IPS-18c (cell line): Measurements from ENCODE around the gene INO80E.
"Not testable (repeated sequence)": the region's sequence is repeated elsewhere in the genome, so short reads cannot be mapped to it uniquely, and the experiment has no call there.

Source experiments
- H3K4me3 ChIP-seq: 2 replicates; pipeline ENCODE4 v1.7.0; 2013; ENCODE audit warnings: low read depth, mild to moderate bottlenecking, low read length, moderate library complexity; ENCODE audit not compliant: insufficient read depth
- H3K9me3 ChIP-seq: one replicate; pipeline ENCODE4 v1.6.1; 2013; ENCODE audit warnings: mild to moderate bottlenecking, low read length, moderate library complexity; ENCODE audit not compliant: control insufficient read depth, insufficient read depth

The INO80E gene, protein sequence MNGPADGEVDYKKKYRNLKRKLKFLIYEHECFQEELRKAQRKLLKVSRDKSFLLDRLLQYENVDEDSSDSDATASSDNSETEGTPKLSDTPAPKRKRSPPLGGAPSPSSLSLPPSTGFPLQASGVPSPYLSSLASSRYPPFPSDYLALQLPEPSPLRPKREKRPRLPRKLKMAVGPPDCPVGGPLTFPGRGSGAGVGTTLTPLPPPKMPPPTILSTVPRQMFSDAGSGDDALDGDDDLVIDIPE

DNA sequence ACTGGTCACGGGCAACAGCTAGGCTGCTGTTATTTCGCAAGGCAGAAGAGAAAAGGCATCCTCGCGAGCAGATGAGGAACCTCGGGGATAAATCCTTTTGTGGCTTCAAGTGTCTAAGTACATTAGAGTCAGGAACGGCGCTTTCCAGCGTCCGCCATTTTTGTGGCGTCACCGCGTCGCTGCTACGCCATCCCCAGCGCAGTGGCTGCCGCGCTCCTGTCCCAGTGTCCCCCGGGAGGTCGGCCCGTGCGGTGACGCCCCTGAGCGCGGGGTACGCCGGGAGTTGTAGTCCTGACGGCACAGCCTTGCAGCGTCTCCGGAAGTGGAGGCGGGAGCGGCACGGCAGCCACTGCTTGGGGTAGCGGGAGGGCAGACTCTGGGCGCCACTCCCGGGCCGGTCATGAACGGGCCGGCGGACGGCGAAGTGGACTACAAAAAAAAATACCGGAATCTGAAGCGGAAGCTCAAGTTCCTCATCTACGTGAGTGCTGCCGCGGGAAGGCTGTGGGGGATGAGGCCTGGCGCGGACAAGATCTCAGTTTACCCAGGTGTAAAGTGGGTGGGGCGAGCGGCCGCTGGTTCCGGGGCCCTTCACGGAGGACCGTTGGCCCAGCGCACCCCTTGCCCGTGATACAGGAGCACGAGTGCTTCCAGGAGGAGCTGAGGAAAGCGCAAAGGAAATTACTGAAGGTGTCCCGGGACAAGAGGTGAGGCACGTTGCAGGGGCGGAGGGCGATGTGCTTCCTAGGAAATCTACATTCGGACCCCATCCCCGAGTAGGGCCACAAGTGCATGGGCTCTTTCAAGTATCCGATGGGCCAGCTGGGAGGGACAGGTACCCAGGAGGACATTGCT is at the start of gene INO80E:
Gene INO80E (plus strand): TSS at position 331 of the 855 bp plus-strand sequence. CDS start 70 bp downstream, at position 401.
- Histone ChIP-seq H3K4me3 (peak within 1 kb of the TSS; percentile 99), H3K9me3 (no peaks in the 10 kb centered on the region)

DNA sequence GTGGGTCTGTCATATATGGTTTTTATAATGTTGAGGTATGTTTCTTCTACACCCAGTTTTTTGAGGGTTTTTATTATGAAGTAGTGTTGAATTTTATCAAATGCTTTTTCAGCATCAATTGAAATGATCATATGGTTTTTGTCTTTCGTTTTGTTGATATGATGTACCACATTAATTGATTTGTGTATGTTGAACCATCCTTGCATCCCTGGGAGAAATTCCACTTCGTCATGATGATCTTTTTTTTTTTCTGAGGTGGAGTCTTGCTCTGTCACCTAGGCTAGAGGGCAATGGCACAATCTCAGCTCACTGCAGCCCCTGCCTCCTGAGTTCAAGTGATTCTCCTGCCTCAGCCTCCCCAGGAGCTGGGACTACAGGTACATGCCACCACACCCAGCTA is 48.1 kb upstream of the INO80E start:
- no peak overlapping the region for H3K4me3 ChIP-seq

DNA sequence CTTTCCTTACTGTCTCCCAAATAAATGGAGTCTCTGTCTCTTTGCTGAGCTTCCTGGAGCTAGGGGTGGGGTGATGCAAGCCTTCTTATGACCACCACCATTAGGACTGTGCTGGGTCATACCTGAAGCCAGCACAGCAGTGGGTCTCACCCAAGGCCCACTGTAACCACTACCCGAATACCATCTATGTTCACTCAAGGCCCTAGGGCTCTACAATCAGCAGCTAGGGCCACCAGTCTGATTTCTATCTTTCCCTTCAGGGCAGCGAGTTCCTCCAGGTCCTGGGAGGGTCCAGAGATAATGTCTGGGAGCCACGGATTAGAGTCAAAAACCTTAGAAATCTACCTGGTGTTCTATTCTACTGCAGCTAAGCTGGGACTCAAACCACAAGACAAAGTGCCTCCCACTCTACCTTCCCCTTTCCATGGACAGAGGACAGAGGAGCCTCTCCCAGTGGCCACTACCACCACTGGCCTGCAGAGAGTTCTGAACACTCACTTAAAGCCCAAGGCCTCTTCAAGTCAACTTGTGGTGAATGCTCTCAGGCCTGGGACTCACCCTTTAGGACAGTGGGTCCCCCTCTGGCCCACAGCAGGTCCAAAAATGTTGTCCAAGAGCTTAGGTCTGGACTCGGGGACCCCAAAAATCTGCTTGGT is 45.1 kb upstream of the INO80E start:
- Histone ChIP-seq H3K4me3 (no peak overlapping the region), H3K9me3 (no peaks in the 10 kb centered on the region)

More for the DNA sequence above, 48.1 kb upstream of the INO80E start:
- H3K9me3 ChIP-seq: no peaks in the 10 kb centered on the region

DNA sequence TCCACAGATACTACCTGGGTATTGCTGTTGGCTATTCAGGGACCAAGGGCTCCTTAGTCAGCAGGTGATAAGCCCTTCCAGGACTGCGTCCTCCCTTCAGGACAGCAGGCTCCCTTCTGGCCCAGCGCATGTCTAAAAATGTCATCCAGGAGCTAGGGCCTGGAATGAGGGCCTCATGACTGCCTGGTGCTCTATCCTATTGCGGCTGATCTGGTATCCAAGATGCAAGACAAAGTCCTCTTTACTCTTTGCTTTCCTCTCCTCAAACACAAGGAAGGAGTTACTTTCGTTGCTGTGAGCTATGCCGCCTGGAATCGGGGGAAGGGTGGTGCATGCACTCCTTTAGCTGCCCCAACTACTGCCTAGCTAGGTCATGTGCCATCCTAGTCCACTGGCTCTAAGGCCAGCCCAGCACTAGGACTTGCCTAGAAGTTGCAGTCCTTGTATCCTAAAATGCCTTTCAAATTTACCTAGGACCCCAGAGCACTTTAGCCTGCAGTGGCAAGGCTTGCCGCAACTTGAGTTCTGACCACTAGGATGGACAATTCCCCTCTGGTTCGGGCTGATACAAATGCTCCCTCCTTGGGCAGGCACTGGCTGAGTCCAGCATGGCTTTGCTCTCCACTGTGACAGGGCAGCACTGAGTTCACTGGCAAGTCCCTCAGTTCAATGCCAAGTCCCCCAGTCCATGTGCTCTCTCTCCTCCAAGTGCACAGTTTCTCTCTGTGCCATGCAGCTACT is 44.2 kb upstream of the INO80E start:
- no peaks in the 10 kb centered on the region for H3K9me3 ChIP-seq
- H3K4me3 ChIP-seq: no peak overlapping the region

DNA sequence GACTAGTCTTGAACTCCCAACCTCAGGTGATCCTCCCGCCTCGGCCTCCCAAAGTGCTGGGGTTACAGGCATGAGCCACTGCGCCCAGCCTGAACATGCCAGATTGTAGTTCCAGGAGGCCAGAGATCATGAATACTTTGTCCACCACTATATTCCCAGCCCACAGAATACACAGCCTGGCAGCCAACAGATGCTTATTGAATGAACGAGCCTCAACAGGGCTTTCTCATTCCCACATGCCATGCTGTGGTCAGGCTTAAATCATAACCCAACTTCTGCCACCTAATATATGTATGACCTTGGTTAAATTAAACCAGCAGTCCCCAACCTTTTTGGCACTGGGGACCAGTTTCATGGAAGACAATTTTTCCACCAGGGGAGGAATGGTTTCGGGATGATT is 37.3 kb upstream of the INO80E start:
- H3K4me3 ChIP-seq: no peak overlapping the region
- H3K9me3 ChIP-seq: no peaks in the 10 kb centered on the region

DNA sequence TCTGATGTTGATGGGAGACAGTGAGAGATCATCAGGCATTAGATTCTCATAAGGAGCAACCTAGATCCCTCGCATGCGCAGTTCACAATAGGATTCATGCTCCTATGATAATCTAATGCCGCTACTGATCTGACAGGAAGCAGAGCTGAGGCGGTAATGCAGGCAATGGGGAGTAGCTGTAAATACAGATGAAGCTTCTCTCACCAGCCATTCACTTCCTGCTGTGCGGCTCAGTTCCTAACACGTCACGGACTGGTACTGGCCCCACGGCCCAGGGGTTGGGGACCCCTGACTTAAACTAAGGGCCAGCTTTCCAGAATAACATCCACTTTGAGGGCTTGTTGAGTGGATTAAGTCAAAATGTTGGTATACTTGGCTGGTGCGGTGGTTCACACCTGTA is 36.7 kb upstream of the INO80E start:
- no peaks in the 10 kb centered on the region for H3K9me3 ChIP-seq
- no peak overlapping the region for H3K4me3 ChIP-seq

DNA sequence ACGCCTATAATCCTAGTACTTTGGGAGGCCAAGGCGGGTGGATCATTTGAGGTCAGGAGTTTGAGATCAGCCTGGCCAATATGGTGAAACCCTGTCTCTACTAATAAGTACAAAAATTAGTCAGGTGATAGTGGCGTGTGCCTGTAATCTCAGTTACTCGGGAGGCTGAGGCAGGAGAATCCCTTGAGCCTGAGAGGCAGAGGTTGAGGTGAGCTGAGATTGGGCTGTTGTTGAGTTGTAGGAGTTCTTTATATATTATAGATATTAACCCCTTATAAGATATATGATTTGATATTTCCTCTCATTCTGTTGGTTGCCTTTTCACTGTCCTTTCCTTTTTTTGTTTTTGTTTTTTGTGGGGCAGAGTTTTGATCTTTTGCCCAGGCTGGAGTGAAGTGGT is 36.2 kb upstream of the INO80E start:
- H3K9me3 ChIP-seq, H3K4me3 ChIP-seq: not testable (repeated sequence)

DNA sequence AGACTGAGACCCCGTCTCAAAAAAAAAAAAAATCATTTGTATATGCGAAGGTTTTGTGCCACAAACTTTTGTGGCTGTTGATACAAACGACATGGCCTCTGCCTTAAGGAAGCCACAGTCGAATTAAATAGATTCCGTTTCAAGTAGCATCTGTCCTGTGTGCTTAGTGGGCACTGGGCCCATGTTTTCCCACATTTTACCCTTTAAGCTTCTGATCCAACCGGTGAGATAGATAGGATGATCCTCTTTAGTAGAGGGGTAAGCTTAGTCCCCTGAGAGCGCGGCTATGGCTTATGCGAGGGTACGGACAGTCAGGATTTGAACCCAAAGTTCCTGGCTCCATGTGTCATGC is 34.9 kb upstream of the INO80E start:
- H3K9me3 ChIP-seq: no peaks in the 10 kb centered on the region
- peak overlapping the region; percentile 84 for H3K4me3 ChIP-seq

DNA sequence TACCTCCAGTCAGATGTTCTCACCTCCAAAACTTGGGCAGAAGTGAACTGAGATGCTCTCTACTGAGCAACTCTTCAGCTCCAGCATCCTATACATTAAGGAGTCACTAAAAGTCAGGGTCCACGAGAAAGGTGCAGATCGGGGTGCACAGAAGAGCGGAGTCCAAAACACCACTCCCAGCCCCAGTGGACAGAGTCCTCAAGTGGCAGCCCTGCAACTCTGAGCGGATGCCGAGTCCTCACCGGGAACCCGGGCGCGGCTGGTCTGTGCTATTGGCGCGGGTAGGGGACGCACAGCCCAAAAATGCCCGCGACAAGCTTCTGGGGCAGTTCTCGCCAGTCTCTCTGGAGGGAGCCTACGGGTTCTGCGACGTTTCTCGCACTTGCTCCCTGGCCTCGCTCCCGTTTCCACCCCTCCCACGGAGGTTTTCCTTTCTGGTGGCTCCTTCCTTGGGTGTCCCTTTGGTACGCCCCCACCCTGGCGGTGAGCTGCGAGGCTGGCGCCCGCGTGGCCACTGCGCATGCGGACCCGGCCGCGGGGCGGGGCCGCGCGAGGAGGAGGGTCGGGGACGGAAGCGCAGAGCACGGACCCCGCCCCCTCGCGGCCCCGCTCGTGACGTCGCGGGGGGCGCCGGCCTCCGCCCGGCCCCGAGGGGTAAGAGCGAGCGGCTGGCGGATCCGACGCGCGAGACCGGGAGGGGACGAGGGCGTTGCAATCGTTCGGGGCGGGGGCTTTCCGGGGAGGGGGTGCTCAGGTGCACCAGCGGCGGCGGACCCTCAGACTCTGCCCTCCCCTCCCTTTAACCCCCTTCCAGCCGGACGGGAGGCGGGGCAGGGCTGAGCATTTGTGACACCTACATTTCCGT is 34.3 kb upstream of the INO80E start, which contains the start of gene TMEM219:
Gene TMEM219 (plus strand): TSS at position 601 of the 865 bp plus-strand sequence. CDS start 1,065 bp downstream, outside the sequence.
- Histone ChIP-seq H3K4me3 (peak within 1 kb of the TSS; percentile 84), H3K9me3 (no peaks in the 10 kb centered on the region)

DNA sequence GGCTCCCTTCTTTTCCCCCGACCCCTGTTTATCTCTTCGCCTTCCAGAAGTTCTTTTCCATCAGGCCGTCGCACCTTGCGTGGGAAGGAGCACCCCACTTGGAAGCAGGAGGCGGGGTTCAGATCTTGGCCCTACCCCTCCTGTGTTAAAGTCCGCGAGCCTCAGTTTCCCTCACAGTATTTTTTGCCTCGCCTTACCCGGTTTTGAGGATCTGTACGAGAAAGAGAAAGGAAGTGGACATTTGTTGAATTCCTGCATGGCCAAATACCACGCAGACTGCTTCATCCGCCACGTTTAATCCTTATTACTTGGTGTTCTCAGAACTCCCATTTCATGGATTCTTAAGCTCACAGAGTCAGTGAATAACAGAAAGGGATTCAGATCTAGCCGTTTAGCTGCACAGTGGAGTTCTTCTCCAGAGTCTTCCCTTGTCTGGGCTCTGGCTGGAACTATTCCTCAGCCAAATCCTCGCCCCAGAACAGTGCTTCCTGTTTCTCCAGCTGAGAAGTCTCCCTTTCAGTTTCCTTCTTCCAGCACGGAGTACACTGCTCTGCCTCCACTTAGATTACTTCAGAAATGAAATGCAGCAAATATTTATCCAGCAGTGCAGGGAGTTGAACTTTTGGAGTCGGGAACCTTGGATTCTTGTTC is 33.6 kb upstream of the INO80E start:
- H3K4me3 ChIP-seq: peak overlapping the region; percentile 84
- H3K9me3 ChIP-seq: no peaks in the 10 kb centered on the region

DNA sequence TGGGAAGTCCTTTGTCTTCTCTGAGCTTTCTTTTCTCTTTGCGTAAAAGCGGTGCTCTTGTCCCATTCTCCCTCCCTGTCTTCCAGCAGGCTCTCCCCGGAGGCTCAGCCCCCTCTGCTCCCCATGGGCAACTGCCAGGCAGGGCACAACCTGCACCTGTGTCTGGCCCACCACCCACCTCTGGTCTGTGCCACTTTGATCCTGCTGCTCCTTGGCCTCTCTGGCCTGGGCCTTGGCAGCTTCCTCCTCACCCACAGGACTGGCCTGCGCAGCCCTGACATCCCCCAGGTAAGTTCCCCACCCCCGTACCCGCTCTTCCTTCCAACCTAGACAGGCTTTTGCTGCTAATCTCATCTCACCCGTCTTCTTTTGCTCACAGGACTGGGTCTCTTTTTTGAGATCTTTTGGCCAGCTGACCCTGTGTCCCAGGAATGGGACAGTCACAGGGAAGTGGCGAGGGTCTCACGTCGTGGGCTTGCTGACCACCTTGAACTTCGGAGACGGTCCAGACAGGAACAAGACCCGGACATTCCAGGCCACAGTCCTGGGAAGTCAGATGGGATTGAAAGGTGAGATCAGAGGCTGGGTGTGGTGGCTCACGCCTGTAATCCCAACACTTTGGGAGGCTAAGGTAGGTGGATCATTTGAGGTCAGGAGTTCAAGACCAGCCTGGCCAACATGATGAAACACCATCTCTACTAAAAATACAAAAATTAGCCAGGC is 32.9 kb upstream of the INO80E start:
- H3K9me3 ChIP-seq: no peaks in the 10 kb centered on the region
- no peak overlapping the region for H3K4me3 ChIP-seq

DNA sequence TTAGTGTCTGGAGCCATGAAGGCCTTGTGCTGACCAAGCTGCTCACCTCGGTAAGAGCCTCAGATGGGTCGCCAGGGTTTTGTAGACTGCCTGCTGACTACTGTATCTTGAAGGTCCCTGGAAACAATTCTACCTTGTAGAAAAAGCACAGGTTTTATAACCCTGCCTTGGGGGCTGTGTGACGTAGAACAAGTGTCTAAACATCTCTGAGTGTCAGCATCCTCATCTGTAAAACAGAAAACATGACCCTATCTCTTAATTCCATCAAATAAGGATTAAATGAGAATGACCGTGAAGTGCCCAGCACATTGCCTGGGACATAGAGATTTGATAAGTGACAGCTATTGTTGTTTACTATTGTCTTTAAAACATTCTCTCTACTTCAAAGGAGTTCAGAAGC is 27.8 kb upstream of the INO80E start:
- Histone ChIP-seq H3K9me3 (peaks cover 4% of the 10 kb centered on the region), H3K4me3 (no peak overlapping the region)

DNA sequence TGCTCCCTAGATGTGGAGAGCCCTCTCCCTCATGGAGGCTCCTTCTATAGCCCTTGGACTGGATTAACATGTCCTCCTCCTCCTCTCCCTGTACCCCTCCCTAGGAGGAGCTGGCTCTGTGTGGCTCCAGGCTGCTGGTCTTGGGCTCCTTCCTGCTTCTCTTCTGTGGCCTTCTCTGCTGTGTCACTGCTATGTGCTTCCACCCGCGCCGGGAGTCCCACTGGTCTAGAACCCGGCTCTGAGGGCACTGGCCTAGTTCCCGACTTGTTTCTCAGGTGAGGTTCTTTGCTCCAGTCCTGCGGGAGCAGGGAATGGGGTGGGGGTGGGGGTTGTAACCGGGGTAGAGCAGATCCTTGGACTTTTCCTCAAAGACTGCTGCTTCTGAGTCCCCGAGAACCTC is 24.7 kb upstream of the INO80E start:
- H3K4me3 ChIP-seq: no peak overlapping the region

DNA sequence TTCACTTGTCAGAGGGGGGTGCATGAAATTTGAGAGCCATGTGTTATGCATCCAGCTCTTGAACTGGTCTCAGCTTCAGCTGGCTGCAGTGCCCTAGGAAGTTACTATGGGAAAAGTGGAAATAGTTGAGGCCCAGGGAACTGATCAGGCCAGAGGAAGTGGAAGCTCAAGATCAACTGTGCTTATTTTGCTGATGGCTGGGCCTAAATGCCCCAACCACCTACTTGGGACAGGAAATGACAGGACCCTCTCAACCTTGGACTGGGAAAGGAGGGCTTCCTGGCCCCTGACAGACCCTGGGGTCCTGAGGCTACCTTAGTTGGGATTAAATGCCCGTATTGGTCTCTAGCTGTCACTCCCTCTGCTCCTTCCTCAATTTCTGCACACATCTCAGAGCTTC is 23.5 kb upstream of the INO80E start:
- H3K9me3 ChIP-seq: peaks cover 4% of the 10 kb centered on the region
- no peak overlapping the region for H3K4me3 ChIP-seq

More for the DNA sequence above, 24.7 kb upstream of the INO80E start:
- H3K9me3 ChIP-seq: peaks cover 4% of the 10 kb centered on the region

DNA sequence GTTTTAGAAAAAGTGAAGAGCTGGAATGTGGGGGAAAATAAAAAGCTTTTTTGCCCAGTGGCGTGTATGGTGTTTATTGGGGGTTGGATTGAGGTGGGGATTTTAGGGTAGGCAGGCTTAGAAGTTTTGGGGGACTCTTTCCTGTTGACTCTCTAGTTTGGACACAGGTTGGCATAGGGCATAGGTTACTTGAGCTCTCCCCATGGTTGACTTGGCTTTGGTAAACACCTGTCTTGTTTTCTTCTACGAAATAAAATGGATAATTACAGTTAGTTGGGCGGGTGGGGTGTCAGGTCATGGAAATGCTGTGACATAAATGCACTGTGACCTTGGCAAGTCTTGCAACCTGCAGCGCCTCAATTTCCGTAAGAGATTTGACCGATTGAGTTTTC is 23.1 kb upstream of the INO80E start:
- no peak overlapping the region for H3K4me3 ChIP-seq
- peaks cover 4% of the 10 kb centered on the region for H3K9me3 ChIP-seq
